SK-N-SH (cell line): ENCODE data around the gene GPR152. TPM values are rescaled to one million over a fixed set of nuclear protein-coding genes. Genes with fewer than 3 reads are reported as not detected.

ENCODE experiments used
- CTCF ChIA-PET: fragments of 300-600, 350-600 bp; formaldehyde crosslinking; extraction: SDS; loops from one replicate; lab custom pipeline; 2021; lab: Yijun Ruan, JAX
- POLR2A ChIA-PET: fragments of 350-600 bp; sonication (Branson Sonifier 250); formaldehyde crosslinking; extraction: SDS; loops from one replicate; lab custom pipeline; 2020; ENCODE audit warnings: antibody characterized with exemption, inconsistent platforms; lab: Yijun Ruan, JAX
- DNase-seq: peaks from one replicate; pipeline ENCODE4 v3.0.0; 2012
- H2AFZ ChIP-seq: fragments of 200-600 bp; sonication (generic); 2 replicates; pipeline ENCODE4 v1.8.1; 2016; ENCODE audit warnings: antibody characterized with exemption, mild to moderate bottlenecking, low read depth
- H3F3A ChIP-seq: fragments of 200-600 bp; sonication (generic); replicated peaks from 2 replicates; pipeline ENCODE3; 2016; ENCODE audit warnings: antibody characterized with exemption, mild to moderate bottlenecking; ENCODE audit not compliant: insufficient read depth
- H3K27ac ChIP-seq, 2 experiments: fragments of 200-500 bp in 1 of 2; fragments of 200-600 bp in 1 of 2; sonication (Bioruptor generic) in 1 of 2; sonication (generic), shearing (Covaris generic) in 1 of 2; 2 replicates each; pipeline versions ENCODE4 v1.5.1 to v1.6.1; 2014 to 2016; ENCODE audit warnings: low read depth in 2 of 2, inconsistent platforms in 1 of 2, low read length in 1 of 2, mild to moderate bottlenecking in 1 of 2, mixed read lengths in 1 of 2
- H3K27me3 ChIP-seq: fragments of 200-600 bp; sonication (generic), shearing (Covaris generic); 2 replicates; pipeline ENCODE4 v1.6.1; 2016; ENCODE audit warnings: mixed run types; ENCODE audit not compliant: insufficient read depth
- H3K36me3 ChIP-seq, 2 experiments: fragments of 200-500 bp in 1 of 2; fragments of 200-600 bp in 1 of 2; sonication (Bioruptor generic) in 1 of 2; sonication (generic) in 1 of 2; replicated peaks in 1 of 2; 2 replicates each; pipeline versions ENCODE3 to v1.5.1; 2014 to 2016; ENCODE audit warnings: low read length in 1 of 2, mild to moderate bottlenecking in 1 of 2; ENCODE audit not compliant: insufficient read depth in 2 of 2, control insufficient read depth in 1 of 2
- H3K4me1 ChIP-seq, 2 experiments: fragments of 200-500 bp in 1 of 2; fragments of 200-600 bp in 1 of 2; sonication (Bioruptor generic) in 1 of 2; sonication (generic), shearing (Covaris generic) in 1 of 2; 2 replicates each; pipeline versions ENCODE4 v1.5.1 to v1.6.1; 2014 to 2016; ENCODE audit warnings: low read depth in 1 of 2, low read length in 1 of 2, mixed run types in 1 of 2; ENCODE audit not compliant: insufficient read depth in 2 of 2, control insufficient read depth in 1 of 2
- H3K4me2 ChIP-seq: fragments of 200-600 bp; sonication (generic), shearing (Covaris generic); 2 replicates; pipeline ENCODE4 v1.6.1; 2017; ENCODE audit warnings: mixed run types
- H3K4me3 ChIP-seq, 2 experiments: fragments of 200-500 bp in 1 of 2; fragments of 200-600 bp in 1 of 2; sonication (Bioruptor generic) in 1 of 2; sonication (generic), shearing (Covaris generic) in 1 of 2; 2 replicates each; pipeline versions ENCODE4 v1.5.1 to v1.8.1; 2014 to 2016; ENCODE audit warnings: low read depth in 2 of 2, inconsistent platforms in 1 of 2, low read length in 1 of 2, mild to moderate bottlenecking in 1 of 2, mixed read lengths in 1 of 2, moderate library complexity in 1 of 2
- H3K79me2 ChIP-seq: fragments of 200-600 bp; sonication (generic); 2 replicates; pipeline ENCODE4 v1.8.1; 2017; ENCODE audit warnings: mild to moderate bottlenecking; ENCODE audit not compliant: insufficient read depth
- H3K9ac ChIP-seq: fragments of 200-600 bp; sonication (generic); 2 replicates; pipeline ENCODE4 v1.6.1; 2017; ENCODE audit warnings: mixed run types
- H3K9me2 ChIP-seq: fragments of 200-600 bp; sonication (generic); 2 replicates; pipeline ENCODE4 v1.6.1; 2017; ENCODE audit warnings: mixed run types
- H3K9me3 ChIP-seq: fragments of 200-600 bp; sonication (generic); 2 replicates; pipeline ENCODE4 v1.6.1; 2017; ENCODE audit warnings: mixed run types, mild to moderate bottlenecking, moderate library complexity
- H4K20me1 ChIP-seq: fragments of 200-600 bp; sonication (generic); 2 replicates; pipeline ENCODE4 v1.6.1; 2017; ENCODE audit warnings: mild to moderate bottlenecking, mixed run types; ENCODE audit not compliant: insufficient read depth
- CHD2 ChIP-seq: fragments of 150-350 bp; IDR thresholded peaks from 2 replicates; pipeline ENCODE4 v1.6.1; 2018; ENCODE audit warnings: low read length; ENCODE audit not compliant: partially characterized antibody
- CTCF ChIP-seq: fragments of 200-600 bp; sonication (generic); IDR thresholded peaks from 2 replicates; pipeline ENCODE4 v1.6.1; 2017; ENCODE audit warnings: antibody characterized with exemption, mild to moderate bottlenecking, moderate library complexity
- ELF1 ChIP-seq: IDR thresholded peaks from 2 replicates; pipeline ENCODE4 v1.4.0; 2012
- EZH2phosphoT487 ChIP-seq: fragments of 200-600 bp; sonication (generic); IDR thresholded peaks from 2 replicates; pipeline ENCODE4 v1.6.1; 2017; ENCODE audit warnings: low read depth, mixed run types, mild to moderate bottlenecking, antibody characterized with exemption, moderate library complexity, borderline replicate concordance
- FOXJ3 ChIP-seq: sonication (generic); formaldehyde crosslinking; IDR thresholded peaks from 2 replicates; pipeline ENCODE4 v1.5.1; 2020; ENCODE audit warnings: mild to moderate bottlenecking, missing genetic modification reagents
- FOXM1 ChIP-seq: IDR thresholded peaks from 2 replicates; pipeline ENCODE4 v1.4.0; 2012; ENCODE audit warnings: low read depth, mild to moderate bottlenecking
- GABPA ChIP-seq: IDR thresholded peaks from 2 replicates; pipeline ENCODE4 v1.4.0; 2012; ENCODE audit warnings: low read depth, mild to moderate bottlenecking
- MAX ChIP-seq: IDR thresholded peaks from 2 replicates; pipeline ENCODE4 v1.4.0; 2012; ENCODE audit warnings: low read depth
- MEF2A ChIP-seq: IDR thresholded peaks from 2 replicates; pipeline ENCODE4 v1.4.0; 2012; ENCODE audit warnings: low read depth, borderline replicate concordance
- MXI1 ChIP-seq: IDR thresholded peaks from 2 replicates; pipeline ENCODE4 v1.6.1; 2012; ENCODE audit warnings: mild to moderate bottlenecking, low read depth, low read length, improper control_type of control experiment
- NFIC ChIP-seq: IDR thresholded peaks from 2 replicates; pipeline ENCODE4 v1.4.0; 2012; ENCODE audit warnings: borderline replicate concordance
- NRF1 ChIP-seq: IDR thresholded peaks from 2 replicates; pipeline ENCODE4 v1.6.1; 2012; ENCODE audit warnings: low read depth, mild to moderate bottlenecking, low read length
- POLR2AphosphoS5 ChIP-seq: IDR thresholded peaks from 2 replicates; pipeline ENCODE4 v1.6.1; 2012; ENCODE audit warnings: low read depth, low read length
- RAD21 ChIP-seq: IDR thresholded peaks from 2 replicates; pipeline ENCODE4 v1.6.1; 2012; ENCODE audit warnings: mild to moderate bottlenecking, low read length
- REST ChIP-seq: IDR thresholded peaks from 2 replicates; pipeline ENCODE4 v1.6.1; 2012; ENCODE audit warnings: mild to moderate bottlenecking, low read depth, low read length, moderate library complexity
- SIN3A ChIP-seq: IDR thresholded peaks from 2 replicates; pipeline ENCODE4 v1.6.1; 2012; ENCODE audit warnings: low read depth, mild to moderate bottlenecking, low read length, moderate library complexity, borderline replicate concordance
- SMC3 ChIP-seq: IDR thresholded peaks from 2 replicates; pipeline ENCODE4 v1.6.1; 2012; ENCODE audit warnings: low read depth, low read length, improper control_type of control experiment
- TAF1 ChIP-seq: IDR thresholded peaks from 2 replicates; pipeline ENCODE4 v1.6.1; 2012; ENCODE audit warnings: low read depth, mild to moderate bottlenecking, low read length, moderate library complexity, borderline replicate concordance
- TCF12 ChIP-seq: IDR thresholded peaks from 2 replicates; pipeline ENCODE4 v1.4.0; 2012
- TEAD4 ChIP-seq: IDR thresholded peaks from 2 replicates; pipeline ENCODE4 v1.4.0; 2012; ENCODE audit warnings: mild to moderate bottlenecking, borderline replicate concordance; ENCODE audit not compliant: insufficient read depth
- USF1 ChIP-seq: IDR thresholded peaks from 2 replicates; pipeline ENCODE4 v1.4.0; 2012; ENCODE audit warnings: low read depth, borderline replicate concordance
- YY1 ChIP-seq: IDR thresholded peaks from 2 replicates; pipeline ENCODE4 v1.4.0; 2012; ENCODE audit warnings: low read depth, mild to moderate bottlenecking
- ZBTB33 ChIP-seq: IDR thresholded peaks from 2 replicates; pipeline ENCODE4 v1.4.0; 2012; ENCODE audit warnings: low read depth, borderline replicate concordance
- WGBS: methylation state at CpG from one replicate; pipeline ENCODE4 v1.1.6; 2017; ENCODE audit warnings: low lambda C conversion rate; 5-methylcytosine and 5-hydroxymethylcytosine counted together
- polyA plus RNA-seq, 3 experiments: library from polyadenylated mRNA; depleted of rRNA; stranded (reverse); fragments of >200 nt; gene quantifications; 2 replicates each; pipeline ENCODE4 v1.2.3, GENCODE V29; 2012

Gene GPR152
- polyA plus RNA-seq, 1 of the 3 experiments (the other 2 are of a cell fraction), result not detected

GRCh38 chr11:67465189-67465510 lies 12.6 kb upstream of the GPR152 start (continued):
- TF ChIP-seq USF1, result no peak
- TF ChIP-seq, all 33 proteins: peak for 0

GRCh38 chr11:67464411-67465188 lies 12.1 kb upstream of the GPR152 start:
- Histone ChIP-seq H3K36me3 (no peaks in the 10 kb centered on the region), H2AFZ (peak overlapping the region; percentile 85), H3K4me1 (peaks cover 9 to 34% of the 10 kb centered on the region in 2 experiments; a peak in 2 of 4 replicates), H3K27ac (peak overlapping the region; percentile 61 to 89), H3K9me2 (no peaks in the 10 kb centered on the region), H3K27me3 (no peaks in the 10 kb centered on the region), H3K4me2 (peak overlapping the region; percentile 87), H3K9ac (peak overlapping the region; percentile 66), H3F3A (peaks cover 18% of the 10 kb centered on the region), H3K79me2 (peaks cover 7% of the 10 kb centered on the region; the same call in 1 of the 2 replicates), H4K20me1 (no peaks in the 10 kb centered on the region), H3K4me3 (peak overlapping the region; percentile 63 to 68), H3K9me3 (no peaks in the 10 kb centered on the region)
- POLR2A ChIA-PET, result interaction anchor here (1.0 kb wide), 1 partner anchor 73 kb away, joined by 3 read pairs; the partner anchor contains the start of gene RAD9A
- CTCF ChIA-PET, result interaction anchor here (1.0 kb wide), 2 partner anchors 63 to 118 kb away, joined by 3 read pairs; partner anchors contain the start of gene PPP1CA
- peak; percentile 98 for DNase-seq
- WGBS, result 12% methylated on average over 23 of the region's 56 CpGs
- TF ChIP-seq NRF1, result no peak
- TF ChIP-seq MAX, result no peak; the same call in 1 of the 2 replicates
- peak; percentile 78; the same call in 1 of the 2 replicates for TF ChIP-seq POLR2AphosphoS5
- TF ChIP-seq ELF1, result peak; percentile 64; the same call in 1 of the 2 replicates
- peak; percentile 86 for TF ChIP-seq YY1
- no peak for TF ChIP-seq FOXJ3 (CRISPR knock-in tag)
- peak; percentile 73 for TF ChIP-seq TAF1
- no peak for TF ChIP-seq FOXM1
- peak; percentile 56; the same call in 1 of the 2 replicates for TF ChIP-seq SIN3A
- TF ChIP-seq RAD21, result no peak
- no peak for TF ChIP-seq EZH2phosphoT487
- no peak for TF ChIP-seq CHD2
- no peak for TF ChIP-seq MEF2A
- no peak for TF ChIP-seq TEAD4
- TF ChIP-seq ZBTB33, result no peak
- no peak for TF ChIP-seq MXI1
- no peak for TF ChIP-seq SMC3
- TF ChIP-seq NFIC, result no peak
- no peak for TF ChIP-seq TCF12
- TF ChIP-seq GABPA, result peak; percentile 51
- 0 out of 2 replicates have a peak, but pooled peaks have one; percentile 20 for TF ChIP-seq REST
- no peak for TF ChIP-seq CTCF
